ENCODE measurements around the gene RNF5. TPM values are rescaled to one million over a fixed set of nuclear protein-coding genes. Genes with fewer than 3 reads are reported as not detected.

RNF5 gene
- total RNA-seq, 4 donors from 2014 or later: 74.5 to 117 (median 107) TPM

- H3K4me1 ChIP-seq: peaks cover 4 to 65% (median 28%) of the 10 kb centered on the region in 4 donors
- no peaks in the 10 kb centered on the region for H3K27me3 ChIP-seq
- TF ChIP-seq EP300 (IDR thresholded peaks at IDR 0.05): no peak
- no peak for TF ChIP-seq POLR2A (IDR thresholded peaks at IDR 0.05)
- WGBS, 2 donors: 8 to 16% methylated on average over 35 of the region's 35 CpGs
- no peaks in the 10 kb centered on the region for H3K9me3 ChIP-seq
- H3K27ac ChIP-seq: peak overlapping the region; percentile 87 to 97 (median 92)
- no peak for DNase-seq (ENCODE audit: low spot score in 2 of 2)
- H3K4me3 ChIP-seq: peak overlapping the region; percentile 50 to 80 (median 73)
- peaks cover 0 to 33% (median 0%) of the 10 kb centered on the region in 3 donors for H3K36me3 ChIP-seq
Observed at GRCh38 chr6:32152769-32153563, 25.2 kb upstream of the RNF5 start.

GRCh38 chr6:32153564-32154513, 24.4 kb upstream of the RNF5 start, which contains the start of gene PPT2:
PPT2 (plus strand) TSS chr6:32154141; CDS start chr6:32154595, 454 bp downstream.
- DNase-seq (ENCODE audit: low spot score in 2 of 2): peak; percentile 84 to 90
- peaks cover 4 to 65% (median 28%) of the 10 kb centered on the region in 4 donors for H3K4me1 ChIP-seq
- H3K27ac ChIP-seq: peak within 1 kb of the TSS; percentile 87 to 97 (median 92)
- peak within 1 kb of the TSS; percentile 50 to 80 (median 73) for H3K4me3 ChIP-seq
- H3K9me3 ChIP-seq: no peaks in the 10 kb centered on the region
- TF ChIP-seq CTCF (IDR thresholded peaks at IDR 0.05) (peak in 4 of 5 experiments; percentile 20 to 44 (median 27)), POLR2A (IDR thresholded peaks at IDR 0.05) (peak in 1 of 2 donors; percentile 65), EP300 (IDR thresholded peaks at IDR 0.05) (peak; percentile 87 to 94)
- WGBS, 2 donors: 1% methylated on average over 44 to 46 of the region's 52 CpGs
- no peaks in the 10 kb centered on the region for H3K27me3 ChIP-seq
- H3K36me3 ChIP-seq: peaks cover 0 to 39% (median 0%) of the 10 kb centered on the region in 3 donors

GRCh38 chr6:32154514-32155161, 23.6 kb upstream of the RNF5 start:
- TF ChIP-seq EP300 (IDR thresholded peaks at IDR 0.05) (no peak), CTCF (IDR thresholded peaks at IDR 0.05) (peak; percentile 33 to 80 (median 58))
- DNase-seq (ENCODE audit: low spot score in 2 of 2): peak in 1 of 2 donors; percentile 47
- Histone ChIP-seq H3K9me3 (no peaks in the 10 kb centered on the region), H3K27ac (peak overlapping the region; percentile 87 to 97 (median 92)), H3K27me3 (no peaks in the 10 kb centered on the region), H3K4me1 (peaks cover 4 to 63% (median 27%) of the 10 kb centered on the region in 4 donors), H3K36me3 (peaks cover 0 to 37% (median 0%) of the 10 kb centered on the region in 3 donors), H3K4me3 (peak overlapping the region; percentile 50 to 80 (median 73))
- 2 to 4% methylated on average over 24 to 29 of the region's 34 CpGs for WGBS, 2 donors

GRCh38 chr6:32156891-32157290, 21.3 kb upstream of the RNF5 start:
- peaks cover 4 to 43% (median 22%) of the 10 kb centered on the region in 4 donors for H3K4me1 ChIP-seq
- DNase-seq (ENCODE audit: low spot score in 2 of 2): no peak
- no peaks in the 10 kb centered on the region for H3K9me3 ChIP-seq
- TF ChIP-seq POLR2A (IDR thresholded peaks at IDR 0.05) (no peak), EP300 (IDR thresholded peaks at IDR 0.05) (no peak), CTCF (IDR thresholded peaks at IDR 0.05) (no peak)
- peak overlapping the region in 1 of 4 donors; percentile 97 for H3K27ac ChIP-seq
- no peaks in the 10 kb centered on the region for H3K27me3 ChIP-seq
- 87 to 88% methylated on average over 9 of the region's 9 CpGs for WGBS, 2 donors
- H3K36me3 ChIP-seq: peaks cover 0 to 59% (median 0%) of the 10 kb centered on the region in 3 donors
- H3K4me3 ChIP-seq: no peak overlapping the region

GRCh38 chr6:32158052-32158451, 20.2 kb upstream of the RNF5 start:
- Histone ChIP-seq H3K36me3 (peaks cover 0 to 70% (median 0%) of the 10 kb centered on the region in 3 donors), H3K9me3 (no peaks in the 10 kb centered on the region), H3K4me1 (peaks cover 4 to 40% (median 15%) of the 10 kb centered on the region in 4 donors), H3K27ac (no peak overlapping the region), H3K27me3 (no peaks in the 10 kb centered on the region), H3K4me3 (no peak overlapping the region)
- no peak for DNase-seq (ENCODE audit: low spot score in 2 of 2)
- no peak for TF ChIP-seq POLR2A (IDR thresholded peaks at IDR 0.05)
- no peak for TF ChIP-seq EP300 (IDR thresholded peaks at IDR 0.05)
- TF ChIP-seq CTCF (IDR thresholded peaks at IDR 0.05): no peak
